DMS 273 treated with DMSO at 0.1 percent for 48 hours (cell line): Measurements from ENCODE around the gene SELENOI.
"Not testable (repeated sequence)": the region's sequence is repeated elsewhere in the genome, so short reads cannot be mapped to it uniquely, and the experiment has no call there.

ENCODE experiments used
- DNase-seq: peaks from one replicate; lab custom pipeline; 2025; lab: John Stamatoyannopoulos, UW

The SELENOI gene

DNA sequence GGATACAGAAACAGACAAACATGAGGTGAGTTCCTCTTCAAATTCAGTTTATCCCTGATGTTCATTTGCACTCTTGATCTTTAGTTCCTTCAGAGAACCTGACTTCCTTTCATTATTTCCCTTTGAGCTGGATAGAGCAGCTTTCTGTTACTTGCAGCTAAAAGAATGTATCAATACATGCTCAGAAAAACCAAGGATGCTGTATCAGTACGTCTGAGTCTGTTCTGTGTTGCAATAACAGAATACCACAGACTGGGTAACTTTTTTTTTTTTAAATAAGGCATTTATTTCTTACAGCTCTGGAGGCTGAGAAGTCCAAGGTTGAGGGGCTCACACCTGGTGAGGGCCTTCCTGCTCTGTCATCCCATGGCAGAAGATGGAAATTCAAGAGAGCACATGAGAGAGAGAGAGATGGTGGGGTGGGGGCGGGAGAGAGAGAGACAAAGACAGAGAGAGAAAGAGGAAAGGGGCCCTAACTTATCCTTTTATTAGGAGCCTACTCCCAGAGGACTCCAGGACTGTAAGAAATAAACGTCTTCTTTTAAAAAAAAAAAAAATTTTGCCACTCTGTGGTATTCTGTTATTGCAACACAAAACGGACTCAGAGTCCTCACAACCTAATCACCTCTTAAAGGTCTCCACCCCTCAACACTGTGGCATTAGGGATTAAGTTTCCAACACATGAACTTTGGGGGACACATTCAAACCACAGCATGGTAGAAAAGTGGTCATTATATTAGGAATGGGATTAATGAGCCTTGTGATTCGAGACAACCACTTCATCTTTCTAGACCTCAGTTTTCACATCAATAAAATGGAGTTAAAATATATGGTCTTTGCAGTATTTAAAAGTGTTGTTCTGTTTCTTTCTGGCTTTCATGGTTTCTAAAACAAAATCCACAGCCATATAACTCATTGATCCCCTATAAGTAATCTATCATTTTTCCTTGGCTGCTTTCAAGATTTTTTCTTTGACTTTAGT lies 18.4 kb upstream of the SELENOI start:
- no peak for DNase-seq

GRCh38 chr2:26329083-26329482 lies 16.9 kb upstream of the SELENOI start:
- not testable (repeated sequence) for DNase-seq

DNA sequence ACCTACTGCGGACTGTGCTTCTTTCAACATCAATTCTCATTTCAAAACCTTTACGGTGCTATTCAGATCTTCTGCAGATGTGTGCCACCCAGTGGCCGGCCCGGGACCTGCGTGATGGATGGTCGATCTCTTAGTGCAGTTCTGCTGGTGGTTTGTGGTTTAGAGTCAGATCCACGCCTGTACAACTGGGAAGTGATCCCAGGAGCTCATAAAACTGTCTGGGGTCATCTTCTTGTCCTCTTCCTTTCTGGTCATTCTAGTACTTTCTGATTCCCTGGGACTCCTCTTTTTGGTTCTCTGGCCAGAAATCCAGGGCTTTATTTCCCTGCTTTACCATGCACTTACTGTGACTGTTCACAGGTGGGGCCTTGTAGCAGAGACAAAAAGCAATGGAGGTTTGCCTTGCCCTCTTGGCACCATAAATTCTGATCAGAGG lies 15.8 kb upstream of the SELENOI start:
- DNase-seq = peak; percentile 28

- DNase-seq = no peak
Measured at GRCh38 chr2:26330604-26331003, 15.3 kb upstream of the SELENOI start.

- not testable (repeated sequence) for DNase-seq
Measured at GRCh38 chr2:26331321-26331720, 14.6 kb upstream of the SELENOI start.

GRCh38 chr2:26333293-26333692 lies 12.7 kb upstream of the SELENOI start:
- DNase-seq = no peak

- DNase-seq = no peak
Measured at GRCh38 chr2:26335231-26335630, 10.7 kb upstream of the SELENOI start.

- DNase-seq = no peak
Measured at GRCh38 chr2:26336719-26337118, 9.2 kb upstream of the SELENOI start.

DNA sequence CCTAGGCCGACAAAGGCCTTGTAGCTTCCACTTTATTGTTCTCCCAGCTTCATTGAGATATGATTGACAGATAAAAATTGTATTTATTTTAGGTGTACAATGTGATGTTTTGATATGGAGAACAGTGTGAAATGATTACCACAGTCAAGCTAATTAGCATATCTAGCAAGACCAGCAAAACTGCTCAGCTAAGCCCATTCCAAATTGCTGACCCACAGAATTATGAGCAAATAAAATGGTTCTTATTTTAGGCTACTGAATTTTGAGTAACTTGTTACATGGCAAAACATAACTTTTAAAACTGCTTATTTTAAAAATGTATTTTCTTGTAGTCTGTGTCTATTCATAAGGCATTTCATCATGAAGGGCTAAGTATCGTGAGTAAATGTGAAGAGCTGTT lies 8.6 kb upstream of the SELENOI start:
- DNase-seq = no peak

- DNase-seq = no peak
Measured at GRCh38 chr2:26340831-26341230, 5.1 kb upstream of the SELENOI start.

DNA sequence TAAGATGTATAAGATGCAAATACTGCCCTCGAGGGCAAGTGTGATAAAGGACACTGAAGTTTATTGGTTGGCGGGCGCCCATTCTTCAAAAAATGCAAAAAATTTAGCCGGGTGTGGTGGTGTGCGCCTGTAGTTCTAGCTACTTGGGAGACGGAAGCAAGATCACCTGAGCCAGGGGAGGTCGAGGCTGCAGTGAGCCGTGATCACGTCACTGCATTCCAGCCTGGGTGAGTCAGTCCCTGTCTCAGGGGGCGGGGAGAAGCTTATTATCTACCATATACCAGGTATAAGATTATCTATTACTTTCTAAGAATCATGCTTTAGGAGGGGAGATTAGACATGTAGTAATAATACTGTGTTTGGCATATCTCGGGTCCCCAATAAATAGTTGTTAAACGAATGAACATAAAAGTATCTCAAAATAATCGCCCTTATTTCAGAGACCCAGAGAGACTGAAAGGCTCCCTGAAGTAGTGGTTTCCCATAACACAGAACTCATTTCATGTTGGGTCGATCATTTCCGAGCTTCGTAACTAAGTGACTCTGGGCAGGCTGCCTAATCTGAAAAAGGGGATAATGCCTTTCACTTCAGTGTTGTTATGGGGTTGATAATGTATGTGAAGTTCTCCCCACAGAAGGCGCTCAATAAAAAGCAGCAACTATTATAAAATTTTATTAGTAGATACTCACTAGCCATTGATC lies 1.2 kb upstream of the SELENOI start:
- DNase-seq = no peak

DNA sequence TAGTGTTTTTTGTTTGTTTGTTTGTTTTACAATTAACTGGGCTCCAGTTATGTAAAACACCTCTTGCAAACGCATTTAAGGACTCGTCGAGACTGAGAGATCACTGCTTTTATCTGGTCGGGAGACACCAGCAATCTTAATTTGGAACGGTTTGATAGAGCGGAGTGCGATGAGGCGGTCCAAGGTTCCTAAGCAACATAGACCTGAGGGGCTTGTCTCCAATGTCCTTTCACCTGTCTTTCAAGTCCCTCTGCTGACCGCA lies 729 bp upstream of the SELENOI start:
- no peak for DNase-seq

DNA sequence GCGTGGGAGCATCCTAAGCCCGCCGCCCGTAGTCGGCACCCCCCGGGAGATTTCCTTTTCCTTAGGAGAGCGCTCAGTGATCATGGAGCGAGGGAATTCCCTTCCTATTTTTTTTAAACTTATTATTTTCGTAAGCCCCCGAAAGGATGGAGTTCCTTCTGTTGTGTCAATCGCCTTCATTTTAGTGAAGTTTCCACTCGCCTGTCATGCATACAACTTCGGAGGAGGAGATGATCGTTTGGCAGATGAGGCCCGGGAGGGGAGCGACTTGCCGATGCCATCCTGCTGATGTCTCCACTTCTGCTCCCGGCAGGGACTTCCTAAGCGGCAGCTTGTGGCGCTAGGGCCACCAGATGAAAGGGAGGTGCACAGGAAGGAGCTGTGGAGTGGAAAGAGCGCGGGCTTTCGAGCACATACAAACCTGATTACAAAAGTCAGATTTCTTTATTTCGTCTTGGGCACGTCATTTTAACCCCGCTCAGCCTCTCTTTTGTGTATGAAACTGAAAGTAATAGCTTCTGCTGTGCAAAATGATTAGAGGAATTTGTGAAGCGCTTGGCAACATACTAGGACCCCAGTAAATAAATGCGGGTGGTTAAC lies 611 bp downstream of the SELENOI start, which contains the start of gene ADGRF3:
ADGRF3 (minus strand) TSS at position 336 of the 600 bp plus-strand sequence. CDS start 555 bp downstream, outside the sequence.
- DNase-seq = peak; percentile 14

DNA sequence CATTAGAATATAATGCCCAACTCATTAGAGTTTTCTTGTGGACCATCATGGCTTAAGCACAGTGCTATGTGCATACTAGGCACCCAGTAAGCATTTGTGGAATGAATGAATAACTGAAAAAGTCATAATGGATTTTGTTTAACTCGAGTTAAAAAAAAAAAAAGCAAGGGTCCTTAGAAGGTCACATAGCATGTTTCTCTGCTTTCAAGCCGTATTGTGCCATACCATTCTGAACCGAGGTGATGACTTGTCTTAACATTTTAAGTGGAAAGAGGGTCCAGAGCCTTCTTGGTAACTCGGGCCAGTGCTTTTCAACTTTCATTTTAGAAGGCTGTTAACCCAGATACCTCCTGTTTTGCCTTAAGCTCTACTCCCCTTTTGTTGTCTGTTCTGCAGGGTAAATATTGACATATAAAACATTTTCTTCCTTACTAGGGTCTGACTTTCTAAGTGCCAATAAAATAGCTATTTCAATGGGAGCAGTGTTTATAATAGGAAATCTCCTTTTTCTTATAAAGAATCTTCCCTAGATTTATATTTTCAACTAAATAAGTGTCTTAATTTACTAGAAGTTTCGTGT lies 1.4 kb downstream of the SELENOI start:
- DNase-seq = no peak

DNA sequence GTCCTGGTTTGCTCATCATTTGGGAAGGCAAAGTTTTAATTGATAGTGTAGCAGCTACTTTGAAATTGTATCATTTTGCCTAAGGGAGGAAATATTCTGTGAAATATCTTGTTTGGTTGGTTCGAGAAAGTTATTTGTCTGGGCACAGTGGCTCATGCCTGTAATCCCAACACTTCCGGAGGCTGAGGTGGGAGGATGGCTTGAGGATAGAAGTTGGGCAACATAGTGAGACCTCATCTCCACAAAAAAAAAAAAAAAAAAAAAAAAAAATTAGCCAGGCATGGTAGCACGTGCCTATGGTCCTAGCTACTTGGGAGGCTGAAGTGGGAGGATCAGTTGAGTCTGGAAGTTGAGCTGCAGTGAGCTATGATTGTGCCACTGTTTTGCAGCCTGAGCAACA lies 3.7 kb downstream of the SELENOI start:
- no peak for DNase-seq

- DNase-seq = no peak
Measured at GRCh38 chr2:26351375-26352090, 5.6 kb downstream of the SELENOI start.

- no peak for DNase-seq
Measured at GRCh38 chr2:26352892-26353291, 6.9 kb downstream of the SELENOI start.

- not testable (repeated sequence) for DNase-seq
Measured at GRCh38 chr2:26354469-26354868, 8.5 kb downstream of the SELENOI start.

DNA sequence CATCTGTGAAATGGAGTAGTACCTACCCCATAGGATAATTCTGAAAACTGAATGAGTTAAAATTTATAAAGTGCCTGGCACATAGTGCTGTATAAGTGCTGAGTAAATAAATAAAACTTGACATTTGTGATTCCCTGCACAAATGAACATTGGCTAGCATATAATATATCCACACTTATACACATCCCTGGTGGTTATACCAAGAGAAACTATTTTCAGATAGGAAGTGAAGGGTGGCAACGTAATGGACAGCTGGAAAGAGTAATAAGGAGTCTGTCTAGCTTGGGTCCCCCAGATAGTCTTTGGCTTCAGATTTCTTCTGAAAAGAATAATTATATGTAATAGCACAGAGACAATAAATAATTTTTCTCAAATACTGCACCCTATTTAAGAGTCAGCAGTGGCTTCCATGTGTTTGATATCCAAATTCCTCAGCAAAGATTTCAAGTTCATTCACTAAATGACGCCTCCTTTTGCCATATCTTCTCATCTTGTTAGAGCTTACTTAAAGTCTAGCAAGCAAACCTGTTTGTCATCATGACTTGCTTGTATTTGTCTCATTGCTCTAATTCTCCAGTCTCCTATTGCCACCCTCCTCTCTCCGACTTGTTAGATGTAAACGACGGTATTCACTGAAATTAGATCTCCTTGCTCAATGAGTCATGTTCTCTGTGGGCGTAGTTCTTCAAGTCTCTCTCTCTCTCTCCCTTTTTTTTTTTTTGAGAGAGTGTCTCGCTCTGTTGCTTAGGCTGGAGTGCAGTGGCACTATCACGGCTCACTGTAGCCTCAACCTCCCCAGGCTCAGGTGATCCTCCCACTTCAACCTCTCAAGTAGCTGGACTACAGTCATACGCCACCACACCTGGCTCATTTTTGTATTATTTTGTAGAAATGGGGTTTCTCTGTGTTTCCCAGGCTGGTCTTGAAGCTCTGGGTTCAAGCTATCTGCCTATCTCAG lies 9.4 kb downstream of the SELENOI start:
- peak; percentile 42 for DNase-seq

DNA sequence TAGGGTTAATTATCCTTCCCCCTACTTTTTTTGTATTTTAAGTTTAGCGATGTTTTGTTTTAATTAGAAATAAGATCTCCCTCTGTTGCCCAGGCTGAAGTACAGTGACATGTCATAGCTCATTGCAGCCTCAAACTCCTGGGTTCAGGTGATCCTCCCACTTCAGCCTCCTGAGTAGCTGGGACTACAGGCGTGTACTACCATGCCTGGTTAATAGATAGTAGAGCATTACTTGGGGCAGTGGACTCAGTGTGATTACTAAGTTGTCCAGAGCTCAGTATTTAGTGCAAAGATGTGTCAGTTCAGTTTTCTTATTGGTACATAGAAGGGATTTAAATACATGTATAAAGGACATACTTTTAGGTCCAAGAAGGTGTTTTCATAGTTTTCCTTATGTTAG lies 10.2 kb downstream of the SELENOI start:
- no peak for DNase-seq

- no peak for DNase-seq
Measured at GRCh38 chr2:26356771-26357170, 10.8 kb downstream of the SELENOI start.
